Pancreas (tissue), 10 donors: Measurements from ENCODE around the gene BOLA2B. TPM values are rescaled to one million over a fixed set of nuclear protein-coding genes. Genes with fewer than 3 reads are reported as not detected.

ENCODE experiments used
- ATAC-seq, 4 donors: fragments of 200-7000 bp; cut with Tn5 transposase; one replicate each; pipeline versions ENCODE4 v1.8.0 to v1.9.1; 2020; ENCODE audit warnings: mild to moderate bottlenecking in 4 of 4, moderate library complexity in 4 of 4
- DNase-seq, 6 donors: peaks; one replicate each; pipeline ENCODE4 v3.0.0-alpha.2; 2020
- FAIRE-seq: peaks from 2 replicates; lab custom pipeline; 2012; peaks lifted over from hg19 to GRCh38; lab: Jason Lieb, UNC
- H3K27ac ChIP-seq, 4 donors: fragments of 200-600 bp; sonication (generic); 1 replicate in 3 of 4; 2 replicates in 1 of 4; pipeline versions ENCODE4 v1.5.0 to v1.8.0; 2020
- H3K27me3 ChIP-seq, 4 donors: fragments of 200-600 bp; one replicate each; pipeline ENCODE4 v1.8.0; 2021
- H3K36me3 ChIP-seq, 3 donors: fragments of 200-600 bp; sonication (generic) in 1 of 3; one replicate each; pipeline versions ENCODE4 v1.5.0 to v1.8.0; 2020 to 2021
- H3K4me1 ChIP-seq, 3 donors: fragments of 200-600 bp; one replicate each; pipeline ENCODE4 v1.8.0; 2021
- H3K4me3 ChIP-seq, 4 donors: fragments of 200-600 bp; sonication (generic) in 2 of 4; one replicate each; pipeline versions ENCODE4 v1.5.0 to v1.8.0; 2020 to 2021
- H3K9me3 ChIP-seq, 4 donors: fragments of 200-600 bp; one replicate each; pipeline ENCODE4 v1.8.0; 2021
- CTCF ChIP-seq, 4 donors: fragments of 200-600 bp; sonication (generic) in 3 of 4; IDR thresholded peaks; one replicate each; pipeline versions ENCODE4 v1.5.0 to v1.8.0; 2021; ENCODE audit warnings: antibody characterized with exemption in 4 of 4
- WGBS, 2 donors: extraction: QIAGEN DNeasy Blood & Tissue Kit; methylation state at CpG; one replicate each; pipeline ENCODE4 v1.1.7; 2013; 5-methylcytosine and 5-hydroxymethylcytosine counted together
- intact Hi-C, 3 donors: fragments of 100-400 bp; cut with DNase I; formaldehyde crosslinking; loops; one replicate each; pipeline versions ENCODE4 v1.11.1 to v1.14.2; 2022
- polyA plus RNA-seq, 2 donors: library from polyadenylated mRNA; stranded (reverse); fragments of 200-250 nt; gene quantifications; one replicate each; pipeline ENCODE4 v1.2.3, GENCODE V29; 2013
- total RNA-seq, 6 donors: library from RNA; stranded (reverse); fragmentation: NEBNext Ultra II Directional in 4 of 6; extraction: Animal tissue kit (Norgen Biotek cat#: 25700) in 4 of 6; gene quantifications; one replicate each; pipeline versions ENCODE4 v1.2.1 to v1.2.4, GENCODE V29; 2021 to 2023
- donor health status: healthy with polysubstance abuse.
- donor health status: DM: no; HTN: no; CAD: no; lungs with moderate emphysema.
- donor health status: DM: no; HTN: no; CAD: no.
- donor health status: control.
- donor health status: control.
- donor health status: Bipolar disorder and iron deficiency.
- donor health status: DM: yes; HTN: yes; CAD: no.
- donor health status: DM: no; HTN: no; CAD: no.
- donor health status: DM: no; HTN: no; CAD: no.
- donor health status: DM: yes; HTN: yes; CAD: no.

The BOLA2B gene
- total and polyA plus RNA-seq, 8 donors = 17.3 to 138 (median 32.1) TPM

GRCh38 chr16:30147843-30148510 lies 45.5 kb downstream of the BOLA2B start:
- Histone ChIP-seq H3K36me3 (no peaks in the 10 kb centered on the region), H3K4me3 (no peak overlapping the region), H3K27me3 (no peaks in the 10 kb centered on the region), H3K4me1 (no peaks in the 10 kb centered on the region), H3K9me3 (no peaks in the 10 kb centered on the region), H3K27ac (no peak overlapping the region)
- intact Hi-C loops = no loop called here
- DNase-seq (no peak), FAIRE-seq (no peak), ATAC-seq (no peak)
- TF ChIP-seq CTCF (IDR thresholded peaks at IDR 0.05) = no peak
- whole genome bisulfite sequencing, 2 donors = 83 to 86% methylated on average over 3 of the region's 3 CpGs

- 49 to 61% methylated on average over 1 of the region's 1 CpG for whole genome bisulfite sequencing, 2 donors
- H3K4me3 ChIP-seq = no peak overlapping the region
- H3K9me3 ChIP-seq = no peaks in the 10 kb centered on the region
- H3K4me1 ChIP-seq = no peaks in the 10 kb centered on the region
- no peak for TF ChIP-seq CTCF (IDR thresholded peaks at IDR 0.05)
- ATAC-seq (no peak), DNase-seq (no peak), FAIRE-seq (no peak)
- H3K36me3 ChIP-seq = no peaks in the 10 kb centered on the region
- no peak overlapping the region for H3K27ac ChIP-seq
- intact Hi-C loops = no loop called here
- H3K27me3 ChIP-seq = no peaks in the 10 kb centered on the region
Observed at GRCh38 chr16:30145657-30146056, 47.8 kb downstream of the BOLA2B start.

- FAIRE-seq (peak; percentile 98), DNase-seq (no peak), ATAC-seq (no peak)
- Histone ChIP-seq H3K27ac (no peak overlapping the region), H3K9me3 (no peaks in the 10 kb centered on the region), H3K27me3 (no peaks in the 10 kb centered on the region), H3K4me1 (no peaks in the 10 kb centered on the region), H3K4me3 (no peak overlapping the region), H3K36me3 (no peaks in the 10 kb centered on the region)
- intact Hi-C loops = no loop called here
- 44 to 45% methylated on average over 1 of the region's 1 CpG for WGBS, 2 donors
- TF ChIP-seq CTCF (IDR thresholded peaks at IDR 0.05) = no peak
Observed at GRCh38 chr16:30144917-30145316, 48.5 kb downstream of the BOLA2B start.

GRCh38 chr16:30144017-30144416 lies 49.4 kb downstream of the BOLA2B start:
- H3K9me3 ChIP-seq = no peaks in the 10 kb centered on the region
- no peak for DNase-seq
- H3K4me1 ChIP-seq = no peaks in the 10 kb centered on the region

More at GRCh38 chr16:30144017-30144416, 49.4 kb downstream of the BOLA2B start:
- Histone ChIP-seq H3K27me3 (no peaks in the 10 kb centered on the region), H3K4me3 (no peak overlapping the region), H3K27ac (no peak overlapping the region), H3K36me3 (no peaks in the 10 kb centered on the region)
- intact Hi-C loops = no loop called here
- ATAC-seq (no peak), FAIRE-seq (no peak)
- no peak for TF ChIP-seq CTCF (IDR thresholded peaks at IDR 0.05)
